DND-41 (cell line): ENCODE measurements around the gene CALY.

Source experiments
- ATAC-seq: fragments of 200-7000 bp; cut with Tn5 transposase; 3 replicates; pipeline ENCODE4 v1.9.1; 2021; ENCODE audit warnings: low read depth; ENCODE audit not compliant: insufficient read depth
- DNase-seq: peaks from one replicate; pipeline ENCODE4 v3.0.0-alpha.2; 2020
- H2AFZ ChIP-seq: 2 replicates; pipeline ENCODE4 v1.6.0; 2012; ENCODE audit warnings: low read depth, low read length
- H3K27ac ChIP-seq: 2 replicates; pipeline ENCODE4 v1.5.1; 2012; ENCODE audit warnings: low read length, inconsistent platforms
- H3K27me3 ChIP-seq: fragments of 200-600 bp; sonication (generic); 2 replicates; pipeline ENCODE4 v1.6.0; 2012; ENCODE audit warnings: low read length, mild to moderate bottlenecking, inconsistent platforms; ENCODE audit not compliant: insufficient read depth, poor library complexity
- H3K36me3 ChIP-seq: 2 replicates; pipeline ENCODE4 v1.5.1; 2012; ENCODE audit warnings: low read length, inconsistent platforms; ENCODE audit not compliant: insufficient read depth
- H3K4me1 ChIP-seq: 2 replicates; pipeline ENCODE4 v1.5.1; 2012; ENCODE audit warnings: mild to moderate bottlenecking, low read length; ENCODE audit not compliant: insufficient read depth
- H3K4me2 ChIP-seq: 2 replicates; pipeline ENCODE4 v1.6.0; 2012; ENCODE audit warnings: mild to moderate bottlenecking, moderate library complexity, low read length, inconsistent platforms; ENCODE audit not compliant: insufficient read depth
- H3K4me3 ChIP-seq, 2 experiments: fragments of 200-600 bp in 1 of 2; shearing (Covaris generic) in 1 of 2; 2 replicates each; pipeline ENCODE4 v1.5.1; 2012 to 2016; ENCODE audit warnings: inconsistent platforms in 2 of 2, low read length in 2 of 2, mild to moderate bottlenecking in 2 of 2, low read depth in 1 of 2, moderate library complexity in 1 of 2
- H3K79me2 ChIP-seq: 2 replicates; pipeline ENCODE4 v1.6.0; 2012; ENCODE audit warnings: low read length, inconsistent platforms; ENCODE audit not compliant: insufficient read depth
- H3K9ac ChIP-seq: 2 replicates; pipeline ENCODE4 v1.6.0; 2012; ENCODE audit warnings: low read depth, mild to moderate bottlenecking, inconsistent platforms, low read length, moderate library complexity
- H3K9me3 ChIP-seq: 2 replicates; pipeline ENCODE4 v1.5.1; 2012; ENCODE audit warnings: low read length, moderate library complexity, mild to moderate bottlenecking, inconsistent platforms; ENCODE audit not compliant: insufficient read depth, severe bottlenecking
- H4K20me1 ChIP-seq: 2 replicates; pipeline ENCODE4 v1.6.0; 2012; ENCODE audit warnings: low read length; ENCODE audit not compliant: insufficient read depth
- EZH2 ChIP-seq: IDR thresholded peaks from 3 replicates; pipeline ENCODE4 v1.6.1; 2012; ENCODE audit warnings: borderline replicate concordance, low read depth, mild to moderate bottlenecking, moderate library complexity, low read length, inconsistent platforms; ENCODE audit not compliant: severe bottlenecking
- TF ChIP-seq, protein P1 (sequence below): IDR thresholded peaks from 2 replicates; pipeline ENCODE4 v1.5.1; 2012; ENCODE audit warnings: borderline replicate concordance, low read length, moderate library complexity, mild to moderate bottlenecking; ENCODE audit not compliant: poor library complexity, severe bottlenecking; ENCODE audit errors: extremely low read depth

Gene CALY

DNA sequence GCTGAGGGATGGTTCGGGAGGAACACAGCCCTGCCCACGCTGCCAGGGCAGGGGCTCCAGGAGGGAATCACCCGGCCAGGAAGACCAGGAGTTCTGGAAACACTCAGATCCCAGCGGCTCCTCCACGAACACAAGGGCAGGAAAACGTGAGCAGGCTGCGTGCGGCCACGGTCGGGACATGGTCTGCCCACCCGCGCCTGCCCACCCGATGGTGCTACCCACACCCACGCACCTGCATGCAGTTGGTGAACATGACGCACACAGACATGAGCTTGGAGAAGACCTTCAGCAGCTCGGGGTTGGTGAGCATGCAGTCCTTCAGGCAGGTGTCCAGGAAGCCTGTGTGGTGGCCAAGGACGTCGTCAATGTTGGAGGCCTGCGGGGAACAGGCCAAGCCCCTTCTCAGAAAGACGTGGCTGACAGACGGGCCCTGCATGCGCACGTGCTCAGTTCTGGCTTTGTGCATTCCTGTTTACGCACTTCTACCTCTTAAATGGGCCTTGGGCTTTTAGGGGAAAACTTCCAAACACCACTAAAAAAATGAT lies 53.8 kb downstream of the CALY start:
- no peak overlapping the region for H3K4me2 ChIP-seq
- H4K20me1 ChIP-seq = peaks cover 20% of the 10 kb centered on the region
- H3K4me1 ChIP-seq = no peaks in the 10 kb centered on the region
- H3K9me3 ChIP-seq = no peaks in the 10 kb centered on the region
- H3K79me2 ChIP-seq = no peaks in the 10 kb centered on the region
- no peak overlapping the region for H3K27ac ChIP-seq
- ATAC-seq (no peak), DNase-seq (no peak)
- H2AFZ ChIP-seq = no peak overlapping the region
- no peak for TF ChIP-seq EZH2
- TF ChIP-seq, protein P1, sequence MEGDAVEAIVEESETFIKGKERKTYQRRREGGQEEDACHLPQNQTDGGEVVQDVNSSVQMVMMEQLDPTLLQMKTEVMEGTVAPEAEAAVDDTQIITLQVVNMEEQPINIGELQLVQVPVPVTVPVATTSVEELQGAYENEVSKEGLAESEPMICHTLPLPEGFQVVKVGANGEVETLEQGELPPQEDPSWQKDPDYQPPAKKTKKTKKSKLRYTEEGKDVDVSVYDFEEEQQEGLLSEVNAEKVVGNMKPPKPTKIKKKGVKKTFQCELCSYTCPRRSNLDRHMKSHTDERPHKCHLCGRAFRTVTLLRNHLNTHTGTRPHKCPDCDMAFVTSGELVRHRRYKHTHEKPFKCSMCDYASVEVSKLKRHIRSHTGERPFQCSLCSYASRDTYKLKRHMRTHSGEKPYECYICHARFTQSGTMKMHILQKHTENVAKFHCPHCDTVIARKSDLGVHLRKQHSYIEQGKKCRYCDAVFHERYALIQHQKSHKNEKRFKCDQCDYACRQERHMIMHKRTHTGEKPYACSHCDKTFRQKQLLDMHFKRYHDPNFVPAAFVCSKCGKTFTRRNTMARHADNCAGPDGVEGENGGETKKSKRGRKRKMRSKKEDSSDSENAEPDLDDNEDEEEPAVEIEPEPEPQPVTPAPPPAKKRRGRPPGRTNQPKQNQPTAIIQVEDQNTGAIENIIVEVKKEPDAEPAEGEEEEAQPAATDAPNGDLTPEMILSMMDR = no peak
- H3K36me3 ChIP-seq = peaks cover 87% of the 10 kb centered on the region
- no peak overlapping the region for H3K4me3 ChIP-seq
- no peak overlapping the region for H3K9ac ChIP-seq
- no peaks in the 10 kb centered on the region for H3K27me3 ChIP-seq

DNA sequence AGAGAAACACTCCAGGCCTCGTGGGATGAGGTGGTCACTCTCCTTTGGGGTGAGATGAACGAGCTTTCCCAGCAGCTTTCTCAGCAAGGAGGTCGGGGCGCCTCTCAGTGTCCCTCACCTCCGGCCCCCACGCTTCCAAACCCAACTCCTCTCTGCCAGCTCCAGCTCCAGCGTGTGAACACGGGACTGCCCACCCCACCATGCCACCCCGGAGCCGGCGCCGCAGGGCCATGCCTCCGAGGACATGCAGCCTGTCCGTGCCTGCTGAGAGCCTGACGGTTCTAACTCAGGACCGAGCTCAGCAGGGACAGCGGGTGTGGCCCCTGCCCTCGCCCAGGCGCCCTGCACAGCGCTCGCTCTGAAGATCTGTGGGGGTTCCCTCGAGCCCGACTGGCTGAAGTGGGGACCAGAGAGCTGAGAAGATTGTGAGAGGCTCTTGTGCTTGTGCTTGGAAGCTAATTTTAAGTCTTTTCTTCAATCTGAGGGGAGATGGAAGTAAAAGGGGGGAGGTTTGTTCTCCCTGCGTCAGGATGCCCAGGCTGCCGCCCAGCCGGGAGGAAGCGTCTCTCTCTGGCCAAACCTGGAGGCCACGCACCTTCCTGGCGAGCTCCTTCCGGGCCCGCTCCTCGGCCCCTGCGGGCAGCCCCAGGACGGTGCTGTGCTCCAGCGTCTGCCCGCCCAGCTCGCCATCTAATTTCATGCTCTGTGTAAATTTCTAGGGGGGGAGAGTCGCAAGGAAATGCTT lies 54.9 kb downstream of the CALY start:
- no peak overlapping the region for H2AFZ ChIP-seq
- peaks cover 78% of the 10 kb centered on the region for H3K36me3 ChIP-seq
- no peak overlapping the region for H3K4me3 ChIP-seq
- H3K9ac ChIP-seq = no peak overlapping the region
- peaks cover 21% of the 10 kb centered on the region for H4K20me1 ChIP-seq
- no peaks in the 10 kb centered on the region for H3K9me3 ChIP-seq
- DNase-seq = no peak
- H3K79me2 ChIP-seq = no peaks in the 10 kb centered on the region
- no peaks in the 10 kb centered on the region for H3K27me3 ChIP-seq
- TF ChIP-seq EZH2 = no peak
- TF ChIP-seq, protein P1 = no peak
- no peak for ATAC-seq
- H3K4me2 ChIP-seq = no peak overlapping the region
- no peak overlapping the region for H3K27ac ChIP-seq
- no peaks in the 10 kb centered on the region for H3K4me1 ChIP-seq

DNA sequence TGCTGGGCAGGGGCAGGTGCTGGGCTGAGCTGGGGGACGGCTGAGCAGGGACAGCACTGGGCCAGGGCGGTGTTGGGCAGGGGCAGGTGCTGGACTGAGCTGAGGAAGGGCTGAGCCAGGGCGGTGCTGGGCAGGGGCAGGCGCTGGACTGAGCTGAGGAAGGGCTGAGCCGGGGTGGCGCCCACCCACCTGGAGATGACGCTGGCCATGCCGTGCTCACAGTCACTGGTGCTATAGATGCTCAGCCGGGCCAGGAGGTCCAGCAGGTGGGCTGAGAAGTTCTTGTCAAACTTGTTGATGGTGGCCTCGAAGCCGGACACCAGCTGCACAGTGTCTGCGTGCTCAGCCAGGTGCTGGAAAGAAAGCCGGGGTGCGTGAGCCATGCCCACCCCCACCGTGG lies 55.6 kb downstream of the CALY start:
- Histone ChIP-seq H3K79me2 (no peaks in the 10 kb centered on the region), H3K9me3 (no peaks in the 10 kb centered on the region), H3K27me3 (no peaks in the 10 kb centered on the region), H3K9ac (no peak overlapping the region), H3K4me1 (no peaks in the 10 kb centered on the region), H3K36me3 (peaks cover 73% of the 10 kb centered on the region), H4K20me1 (peaks cover 16% of the 10 kb centered on the region), H3K4me2 (no peak overlapping the region), H2AFZ (no peak overlapping the region), H3K27ac (no peak overlapping the region), H3K4me3 (no peak overlapping the region)
- TF ChIP-seq, protein P1 = no peak
- no peak for TF ChIP-seq EZH2
- DNase-seq = no peak
- no peak for ATAC-seq
